H1 (cell line): ENCODE data around the gene RPL19. TPM values are rescaled to one million over a fixed set of nuclear protein-coding genes. Genes with fewer than 3 reads are reported as not detected.

ENCODE experiments used
- HDAC6 ChIP-seq: IDR thresholded peaks from one replicate; pipeline ENCODE4 v1.7.1; 2012; ENCODE audit warnings: low read depth, mild to moderate bottlenecking, inconsistent platforms, low read length, moderate library complexity
- RNF2 ChIP-seq: fragments of 200-900, 300-1000 bp; sonication (generic); IDR thresholded peaks from 2 replicates; pipeline ENCODE4 v1.7.1; 2016; ENCODE audit warnings: borderline replicate concordance, low read depth, mild to moderate bottlenecking, antibody characterized with exemption, low read length; ENCODE audit not compliant: poor library complexity, severe bottlenecking; ENCODE audit errors: missing control alignments
- SAP30 ChIP-seq: fragments of 300-600 bp; sonication (generic); IDR thresholded peaks from 2 replicates; pipeline ENCODE4 v1.7.1; 2012; ENCODE audit warnings: low read length, moderate library complexity, mild to moderate bottlenecking, inconsistent platforms; ENCODE audit not compliant: insufficient read depth, insufficient replicate concordance
- polyA plus RNA-seq, 7 experiments: library from polyadenylated mRNA; depleted of rRNA in 3 of 7; stranded (reverse) in 5 of 7; unstranded in 2 of 7; fragments of >200 nt in 5 of 7; fragments of 200-250 nt in 2 of 7; gene quantifications; 1 replicate in 5 of 7; 2 replicates in 1 of 7; 4 replicates in 1 of 7; pipeline versions ENCODE4 v1.2.1 to v1.2.3, GENCODE V29; 2011 to 2013; ENCODE audit warnings: missing spikeins in 2 of 7, mixed read lengths in 2 of 7
- total RNA-seq: library from RNA; stranded (reverse); fragmentation: NEBNext Ultra II Directional; extraction: Animal tissue kit (Norgen Biotek cat#: 25700); gene quantifications from 2 replicates; pipeline ENCODE4 v1.2.1, GENCODE V29; 2021
- TF ChIP-seq, protein P1 (sequence below): fragments of 300-600 bp; sonication (generic); IDR thresholded peaks from 2 replicates; pipeline ENCODE4 v1.7.1; 2012; ENCODE audit warnings: low read length, moderate library complexity, mild to moderate bottlenecking, inconsistent platforms; ENCODE audit not compliant: insufficient replicate concordance
- TF ChIP-seq, protein P2 (sequence below), 3 experiments: IDR thresholded peaks; 1 replicate in 2 of 3; 2 replicates in 1 of 3; pipeline versions ENCODE4 v1.5.1 to v1.6.1; 2011; ENCODE audit warnings: low read length in 3 of 3, mild to moderate bottlenecking in 3 of 3, inconsistent platforms in 2 of 3, low read depth in 1 of 3, moderate library complexity in 1 of 3; ENCODE audit not compliant: insufficient read depth in 1 of 3; ENCODE audit errors: control extremely low read depth in 1 of 3

The RPL19 gene
- total and polyA plus RNA-seq, 2 of the 8 experiments (the other 6 are each of a cell fraction or from before 2014, with no cell fraction given): 2,108 to 2,182 TPM

DNA sequence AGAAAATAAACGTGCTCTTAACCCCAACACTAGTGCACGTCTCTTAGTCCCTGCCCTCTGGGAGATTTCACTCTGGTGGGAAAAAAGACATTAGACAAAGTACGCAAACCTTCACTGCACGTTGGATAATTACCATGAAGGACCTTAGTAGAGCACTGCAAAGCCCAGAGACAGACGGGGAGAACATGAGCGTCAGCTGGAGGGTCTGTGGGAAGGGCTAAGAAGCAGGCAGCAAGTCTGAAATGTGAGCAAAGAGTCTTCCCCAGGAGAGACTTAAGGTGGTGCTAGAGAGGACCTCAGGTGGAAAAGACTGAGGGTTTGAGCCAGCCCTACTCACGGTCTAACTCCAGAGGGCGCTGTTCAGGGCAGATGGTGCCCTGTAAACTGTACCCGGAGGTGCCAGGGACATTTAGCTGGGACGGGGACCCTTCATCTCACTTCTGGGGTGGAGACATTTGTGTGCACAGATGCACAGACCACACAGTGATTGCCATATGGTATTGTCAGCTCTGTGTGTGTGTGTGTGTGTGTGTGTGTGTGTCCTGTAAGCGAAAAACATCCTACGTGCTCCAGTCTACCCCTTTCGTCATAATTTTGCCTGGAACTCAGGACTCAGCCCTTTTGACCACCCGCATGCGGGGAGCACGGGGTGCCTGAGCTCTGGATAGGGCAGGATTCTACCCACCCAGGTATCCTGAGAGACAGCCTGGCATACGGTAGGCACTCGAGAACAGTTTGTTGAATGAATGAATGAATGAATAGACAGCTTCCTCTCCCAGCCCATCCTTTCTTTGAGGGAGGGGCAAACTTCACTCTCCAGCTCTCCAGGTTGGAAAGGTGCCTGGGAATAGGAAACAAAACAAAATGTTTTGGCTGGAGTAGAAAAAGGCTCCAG is 35.7 kb downstream of the RPL19 start (continued):
- TF ChIP-seq, protein P1, sequence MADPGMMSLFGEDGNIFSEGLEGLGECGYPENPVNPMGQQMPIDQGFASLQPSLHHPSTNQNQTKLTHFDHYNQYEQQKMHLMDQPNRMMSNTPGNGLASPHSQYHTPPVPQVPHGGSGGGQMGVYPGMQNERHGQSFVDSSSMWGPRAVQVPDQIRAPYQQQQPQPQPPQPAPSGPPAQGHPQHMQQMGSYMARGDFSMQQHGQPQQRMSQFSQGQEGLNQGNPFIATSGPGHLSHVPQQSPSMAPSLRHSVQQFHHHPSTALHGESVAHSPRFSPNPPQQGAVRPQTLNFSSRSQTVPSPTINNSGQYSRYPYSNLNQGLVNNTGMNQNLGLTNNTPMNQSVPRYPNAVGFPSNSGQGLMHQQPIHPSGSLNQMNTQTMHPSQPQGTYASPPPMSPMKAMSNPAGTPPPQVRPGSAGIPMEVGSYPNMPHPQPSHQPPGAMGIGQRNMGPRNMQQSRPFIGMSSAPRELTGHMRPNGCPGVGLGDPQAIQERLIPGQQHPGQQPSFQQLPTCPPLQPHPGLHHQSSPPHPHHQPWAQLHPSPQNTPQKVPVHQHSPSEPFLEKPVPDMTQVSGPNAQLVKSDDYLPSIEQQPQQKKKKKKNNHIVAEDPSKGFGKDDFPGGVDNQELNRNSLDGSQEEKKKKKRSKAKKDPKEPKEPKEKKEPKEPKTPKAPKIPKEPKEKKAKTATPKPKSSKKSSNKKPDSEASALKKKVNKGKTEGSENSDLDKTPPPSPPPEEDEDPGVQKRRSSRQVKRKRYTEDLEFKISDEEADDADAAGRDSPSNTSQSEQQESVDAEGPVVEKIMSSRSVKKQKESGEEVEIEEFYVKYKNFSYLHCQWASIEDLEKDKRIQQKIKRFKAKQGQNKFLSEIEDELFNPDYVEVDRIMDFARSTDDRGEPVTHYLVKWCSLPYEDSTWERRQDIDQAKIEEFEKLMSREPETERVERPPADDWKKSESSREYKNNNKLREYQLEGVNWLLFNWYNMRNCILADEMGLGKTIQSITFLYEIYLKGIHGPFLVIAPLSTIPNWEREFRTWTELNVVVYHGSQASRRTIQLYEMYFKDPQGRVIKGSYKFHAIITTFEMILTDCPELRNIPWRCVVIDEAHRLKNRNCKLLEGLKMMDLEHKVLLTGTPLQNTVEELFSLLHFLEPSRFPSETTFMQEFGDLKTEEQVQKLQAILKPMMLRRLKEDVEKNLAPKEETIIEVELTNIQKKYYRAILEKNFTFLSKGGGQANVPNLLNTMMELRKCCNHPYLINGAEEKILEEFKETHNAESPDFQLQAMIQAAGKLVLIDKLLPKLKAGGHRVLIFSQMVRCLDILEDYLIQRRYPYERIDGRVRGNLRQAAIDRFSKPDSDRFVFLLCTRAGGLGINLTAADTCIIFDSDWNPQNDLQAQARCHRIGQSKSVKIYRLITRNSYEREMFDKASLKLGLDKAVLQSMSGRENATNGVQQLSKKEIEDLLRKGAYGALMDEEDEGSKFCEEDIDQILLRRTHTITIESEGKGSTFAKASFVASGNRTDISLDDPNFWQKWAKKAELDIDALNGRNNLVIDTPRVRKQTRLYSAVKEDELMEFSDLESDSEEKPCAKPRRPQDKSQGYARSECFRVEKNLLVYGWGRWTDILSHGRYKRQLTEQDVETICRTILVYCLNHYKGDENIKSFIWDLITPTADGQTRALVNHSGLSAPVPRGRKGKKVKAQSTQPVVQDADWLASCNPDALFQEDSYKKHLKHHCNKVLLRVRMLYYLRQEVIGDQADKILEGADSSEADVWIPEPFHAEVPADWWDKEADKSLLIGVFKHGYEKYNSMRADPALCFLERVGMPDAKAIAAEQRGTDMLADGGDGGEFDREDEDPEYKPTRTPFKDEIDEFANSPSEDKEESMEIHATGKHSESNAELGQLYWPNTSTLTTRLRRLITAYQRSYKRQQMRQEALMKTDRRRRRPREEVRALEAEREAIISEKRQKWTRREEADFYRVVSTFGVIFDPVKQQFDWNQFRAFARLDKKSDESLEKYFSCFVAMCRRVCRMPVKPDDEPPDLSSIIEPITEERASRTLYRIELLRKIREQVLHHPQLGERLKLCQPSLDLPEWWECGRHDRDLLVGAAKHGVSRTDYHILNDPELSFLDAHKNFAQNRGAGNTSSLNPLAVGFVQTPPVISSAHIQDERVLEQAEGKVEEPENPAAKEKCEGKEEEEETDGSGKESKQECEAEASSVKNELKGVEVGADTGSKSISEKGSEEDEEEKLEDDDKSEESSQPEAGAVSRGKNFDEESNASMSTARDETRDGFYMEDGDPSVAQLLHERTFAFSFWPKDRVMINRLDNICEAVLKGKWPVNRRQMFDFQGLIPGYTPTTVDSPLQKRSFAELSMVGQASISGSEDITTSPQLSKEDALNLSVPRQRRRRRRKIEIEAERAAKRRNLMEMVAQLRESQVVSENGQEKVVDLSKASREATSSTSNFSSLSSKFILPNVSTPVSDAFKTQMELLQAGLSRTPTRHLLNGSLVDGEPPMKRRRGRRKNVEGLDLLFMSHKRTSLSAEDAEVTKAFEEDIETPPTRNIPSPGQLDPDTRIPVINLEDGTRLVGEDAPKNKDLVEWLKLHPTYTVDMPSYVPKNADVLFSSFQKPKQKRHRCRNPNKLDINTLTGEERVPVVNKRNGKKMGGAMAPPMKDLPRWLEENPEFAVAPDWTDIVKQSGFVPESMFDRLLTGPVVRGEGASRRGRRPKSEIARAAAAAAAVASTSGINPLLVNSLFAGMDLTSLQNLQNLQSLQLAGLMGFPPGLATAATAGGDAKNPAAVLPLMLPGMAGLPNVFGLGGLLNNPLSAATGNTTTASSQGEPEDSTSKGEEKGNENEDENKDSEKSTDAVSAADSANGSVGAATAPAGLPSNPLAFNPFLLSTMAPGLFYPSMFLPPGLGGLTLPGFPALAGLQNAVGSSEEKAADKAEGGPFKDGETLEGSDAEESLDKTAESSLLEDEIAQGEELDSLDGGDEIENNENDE: no peak
- TF ChIP-seq HDAC6 (no peak), SAP30 (no peak), RNF2 (no peak)
- TF ChIP-seq, protein P2, sequence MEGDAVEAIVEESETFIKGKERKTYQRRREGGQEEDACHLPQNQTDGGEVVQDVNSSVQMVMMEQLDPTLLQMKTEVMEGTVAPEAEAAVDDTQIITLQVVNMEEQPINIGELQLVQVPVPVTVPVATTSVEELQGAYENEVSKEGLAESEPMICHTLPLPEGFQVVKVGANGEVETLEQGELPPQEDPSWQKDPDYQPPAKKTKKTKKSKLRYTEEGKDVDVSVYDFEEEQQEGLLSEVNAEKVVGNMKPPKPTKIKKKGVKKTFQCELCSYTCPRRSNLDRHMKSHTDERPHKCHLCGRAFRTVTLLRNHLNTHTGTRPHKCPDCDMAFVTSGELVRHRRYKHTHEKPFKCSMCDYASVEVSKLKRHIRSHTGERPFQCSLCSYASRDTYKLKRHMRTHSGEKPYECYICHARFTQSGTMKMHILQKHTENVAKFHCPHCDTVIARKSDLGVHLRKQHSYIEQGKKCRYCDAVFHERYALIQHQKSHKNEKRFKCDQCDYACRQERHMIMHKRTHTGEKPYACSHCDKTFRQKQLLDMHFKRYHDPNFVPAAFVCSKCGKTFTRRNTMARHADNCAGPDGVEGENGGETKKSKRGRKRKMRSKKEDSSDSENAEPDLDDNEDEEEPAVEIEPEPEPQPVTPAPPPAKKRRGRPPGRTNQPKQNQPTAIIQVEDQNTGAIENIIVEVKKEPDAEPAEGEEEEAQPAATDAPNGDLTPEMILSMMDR (IDR thresholded peaks at IDR 0.05; ENCODE audit: control extremely low read depth in 1 of 3, insufficient read depth in 1 of 3, low read depth in 1 of 3, low read length in 3 of 3): peak; percentile 94 to 100 (median 99)
